ENCODE data around the gene NCK2. TPM values are rescaled to one million over a fixed set of nuclear protein-coding genes. Genes with fewer than 3 reads are reported as not detected.

NCK2 gene
- total and polyA plus RNA-seq, 9 of the 15 experiments (the other 6 are each of a cell fraction or from before 2014, with no cell fraction given), result 0.90 to 27.9 (median 15.9) TPM

DNA sequence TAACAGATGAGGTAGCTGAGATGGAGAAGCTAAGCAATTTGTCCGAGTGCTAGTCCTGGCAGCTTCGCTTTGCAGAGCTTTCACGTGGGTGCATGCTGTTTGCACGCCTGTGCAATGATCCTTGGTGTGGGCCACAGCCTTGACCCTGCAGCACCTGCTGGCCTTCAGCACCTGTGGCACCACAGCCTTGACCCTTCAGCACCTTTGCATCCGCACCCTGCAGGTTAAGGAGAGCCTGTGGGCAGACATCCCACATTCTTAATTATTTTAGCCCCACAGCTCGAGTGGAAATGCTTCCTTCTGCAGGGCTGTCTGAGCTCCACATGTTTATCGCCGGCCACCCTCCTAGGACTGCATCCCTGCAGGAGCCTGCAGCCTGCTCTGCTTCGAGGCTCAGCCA is 19.3 kb downstream of the NCK2 start (continued):
- TF ChIP-seq, protein P1, sequence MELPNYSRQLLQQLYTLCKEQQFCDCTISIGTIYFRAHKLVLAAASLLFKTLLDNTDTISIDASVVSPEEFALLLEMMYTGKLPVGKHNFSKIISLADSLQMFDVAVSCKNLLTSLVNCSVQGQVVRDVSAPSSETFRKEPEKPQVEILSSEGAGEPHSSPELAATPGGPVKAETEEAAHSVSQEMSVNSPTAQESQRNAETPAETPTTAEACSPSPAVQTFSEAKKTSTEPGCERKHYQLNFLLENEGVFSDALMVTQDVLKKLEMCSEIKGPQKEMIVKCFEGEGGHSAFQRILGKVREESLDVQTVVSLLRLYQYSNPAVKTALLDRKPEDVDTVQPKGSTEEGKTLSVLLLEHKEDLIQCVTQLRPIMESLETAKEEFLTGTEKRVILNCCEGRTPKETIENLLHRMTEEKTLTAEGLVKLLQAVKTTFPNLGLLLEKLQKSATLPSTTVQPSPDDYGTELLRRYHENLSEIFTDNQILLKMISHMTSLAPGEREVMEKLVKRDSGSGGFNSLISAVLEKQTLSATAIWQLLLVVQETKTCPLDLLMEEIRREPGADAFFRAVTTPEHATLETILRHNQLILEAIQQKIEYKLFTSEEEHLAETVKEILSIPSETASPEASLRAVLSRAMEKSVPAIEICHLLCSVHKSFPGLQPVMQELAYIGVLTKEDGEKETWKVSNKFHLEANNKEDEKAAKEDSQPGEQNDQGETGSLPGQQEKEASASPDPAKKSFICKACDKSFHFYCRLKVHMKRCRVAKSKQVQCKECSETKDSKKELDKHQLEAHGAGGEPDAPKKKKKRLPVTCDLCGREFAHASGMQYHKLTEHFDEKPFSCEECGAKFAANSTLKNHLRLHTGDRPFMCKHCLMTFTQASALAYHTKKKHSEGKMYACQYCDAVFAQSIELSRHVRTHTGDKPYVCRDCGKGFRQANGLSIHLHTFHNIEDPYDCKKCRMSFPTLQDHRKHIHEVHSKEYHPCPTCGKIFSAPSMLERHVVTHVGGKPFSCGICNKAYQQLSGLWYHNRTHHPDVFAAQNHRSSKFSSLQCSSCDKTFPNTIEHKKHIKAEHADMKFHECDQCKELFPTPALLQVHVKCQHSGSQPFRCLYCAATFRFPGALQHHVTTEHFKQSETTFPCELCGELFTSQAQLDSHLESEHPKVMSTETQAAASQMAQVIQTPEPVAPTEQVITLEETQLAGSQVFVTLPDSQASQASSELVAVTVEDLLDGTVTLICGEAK (IDR thresholded peaks at IDR 0.05), result no peak
- TF ChIP-seq, protein P1 (CRISPR knock-in tag; IDR thresholded peaks at IDR 0.05), result no peak
- TF ChIP-seq EHMT2 (IDR thresholded peaks at IDR 0.05) (no peak), FOXK1 (CRISPR knock-in tag; IDR thresholded peaks at IDR 0.05; ENCODE audit: borderline replicate concordance) (no peak), TGIF2 (CRISPR knock-in tag; IDR thresholded peaks at IDR 0.05) (no peak), TAL1 (IDR thresholded peaks at IDR 0.05) (no peak), CBFB (CRISPR knock-in tag; IDR thresholded peaks at IDR 0.05) (no peak)
- TF ChIP-seq, protein P2, sequence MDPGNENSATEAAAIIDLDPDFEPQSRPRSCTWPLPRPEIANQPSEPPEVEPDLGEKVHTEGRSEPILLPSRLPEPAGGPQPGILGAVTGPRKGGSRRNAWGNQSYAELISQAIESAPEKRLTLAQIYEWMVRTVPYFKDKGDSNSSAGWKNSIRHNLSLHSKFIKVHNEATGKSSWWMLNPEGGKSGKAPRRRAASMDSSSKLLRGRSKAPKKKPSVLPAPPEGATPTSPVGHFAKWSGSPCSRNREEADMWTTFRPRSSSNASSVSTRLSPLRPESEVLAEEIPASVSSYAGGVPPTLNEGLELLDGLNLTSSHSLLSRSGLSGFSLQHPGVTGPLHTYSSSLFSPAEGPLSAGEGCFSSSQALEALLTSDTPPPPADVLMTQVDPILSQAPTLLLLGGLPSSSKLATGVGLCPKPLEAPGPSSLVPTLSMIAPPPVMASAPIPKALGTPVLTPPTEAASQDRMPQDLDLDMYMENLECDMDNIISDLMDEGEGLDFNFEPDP (CRISPR knock-in tag; IDR thresholded peaks at IDR 0.05), result no peak
- TF ChIP-seq, protein P3, sequence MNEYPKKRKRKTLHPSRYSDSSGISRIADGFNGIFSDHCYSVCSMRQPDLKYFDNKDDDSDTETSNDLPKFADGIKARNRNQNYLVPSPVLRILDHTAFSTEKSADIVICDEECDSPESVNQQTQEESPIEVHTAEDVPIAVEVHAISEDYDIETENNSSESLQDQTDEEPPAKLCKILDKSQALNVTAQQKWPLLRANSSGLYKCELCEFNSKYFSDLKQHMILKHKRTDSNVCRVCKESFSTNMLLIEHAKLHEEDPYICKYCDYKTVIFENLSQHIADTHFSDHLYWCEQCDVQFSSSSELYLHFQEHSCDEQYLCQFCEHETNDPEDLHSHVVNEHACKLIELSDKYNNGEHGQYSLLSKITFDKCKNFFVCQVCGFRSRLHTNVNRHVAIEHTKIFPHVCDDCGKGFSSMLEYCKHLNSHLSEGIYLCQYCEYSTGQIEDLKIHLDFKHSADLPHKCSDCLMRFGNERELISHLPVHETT (CRISPR knock-in tag; conservative IDR thresholded peaks at IDR 0.05 in 1 of 2, IDR thresholded peaks at IDR 0.05 in 1 of 2), result no peak

Measured in K562 (cell line).